ENCODE data around the gene PIK3C3. TPM values are rescaled to one million over a fixed set of nuclear protein-coding genes. Genes with fewer than 3 reads are reported as not detected.

PIK3C3 gene
- total and polyA plus RNA-seq, 2 of the 8 experiments (the other 6 are each of a cell fraction or from before 2014, with no cell fraction given) = 15.3 to 47.4 TPM

- ChIA-PET POLR2A (ENCODE audit: partially characterized antibody) (no interaction called here), CTCF (ENCODE audit: partially characterized antibody) (interaction anchor here (0.9 to 1.2 kb wide), 4 partner anchors 10 to 1176 kb away, joined by 3 to 4 read pairs (median 3); partner anchors contain the start of gene SYT4)
- Histone ChIP-seq H3K23me2 (ENCODE audit: low read depth, low read length) (no peaks in the 10 kb centered on the region), H4K91ac (replicated peaks; ENCODE audit: insufficient read length, low read length) (no peak overlapping the region), H3K9ac (replicated peaks in 1 of 4; ENCODE audit: extremely low read depth in 1 of 4, low read depth in 3 of 4, low read length in 3 of 4) (no peak overlapping the region), H2AFZ (ENCODE audit: low read length) (no peak overlapping the region), H3K56ac (replicated peaks; ENCODE audit: insufficient read length, low read depth, low read length) (no peak overlapping the region), H2BK5ac (ENCODE audit: low read depth, low read length) (no peak overlapping the region), H3K79me1 (ENCODE audit: low read depth, low read length) (no peaks in the 10 kb centered on the region), H2BK20ac (ENCODE audit: low read length) (no peak overlapping the region), H3K4ac (replicated peaks; ENCODE audit: insufficient read length, low read depth, low read length) (no peak overlapping the region), H4K5ac (ENCODE audit: insufficient read length, low read depth, low read length) (no peak overlapping the region), H3K14ac (ENCODE audit: insufficient read length) (no peak overlapping the region), H2AK5ac (ENCODE audit: low read depth, low read length) (no peak overlapping the region), H3K27ac (ENCODE audit: low read depth, low read length) (no peak overlapping the region), H3K36me3 (ENCODE audit: control insufficient read depth in 2 of 4, insufficient read depth in 4 of 4, low read length in 3 of 4) (no peaks in the 10 kb centered on the region), H3K9me3 (ENCODE audit: insufficient read depth in 2 of 2, low read depth in 1 of 2, low read length in 1 of 2) (no peaks in the 10 kb centered on the region), H4K20me1 (replicated peaks in 1 of 2; ENCODE audit: control insufficient read depth in 1 of 2, insufficient read depth in 2 of 2, low read length in 2 of 2) (no peaks in the 10 kb centered on the region), H4K8ac (ENCODE audit: extremely low read depth, insufficient read depth, low read length) (no peak overlapping the region), H3K4me3 (ENCODE audit: extremely low read depth in 1 of 4, insufficient read depth in 2 of 4, low read depth in 3 of 4, low read length in 4 of 4) (no peak overlapping the region), H3K23ac (ENCODE audit: insufficient read length) (no peak overlapping the region), H3K4me2 (ENCODE audit: insufficient read depth in 1 of 2, low read depth in 2 of 2, low read length in 2 of 2) (no peak overlapping the region), H3K27me3 (replicated peaks in 1 of 4; ENCODE audit: control insufficient read depth in 3 of 4, extremely low read depth in 1 of 4, insufficient read depth in 3 of 4, low read length in 3 of 4) (no peaks in the 10 kb centered on the region), H2BK15ac (ENCODE audit: low read length) (no peak overlapping the region), H3K18ac (ENCODE audit: extremely low read depth, low read length) (no peak overlapping the region), H2BK120ac (replicated peaks; ENCODE audit: low read depth, low read length) (no peak overlapping the region), H3K4me1 (replicated peaks in 1 of 4; ENCODE audit: control insufficient read depth in 3 of 4, insufficient read depth in 4 of 4, low read length in 3 of 4) (no peaks in the 10 kb centered on the region), H3K79me2 (ENCODE audit: control insufficient read depth in 1 of 2, insufficient read depth in 2 of 2, low read length in 2 of 2) (no peaks in the 10 kb centered on the region), H2BK12ac (ENCODE audit: low read depth, low read length) (no peak overlapping the region)
- WGBS, 2 experiments (ENCODE audit: extremely low coverage in 1 of 2, insufficient coverage in 1 of 2, insufficient read length in 1 of 2, insufficient replicate concordance in 2 of 2, low coverage in 1 of 2, low lambda C conversion rate in 2 of 2, missing lambda C conversion rate in 1 of 2) = 100% methylated on average over 2 of the region's 2 CpGs; no CpG with 5 or more reads in 1 of the 2 experiments
- DNase-seq (ENCODE audit: low read depth in 1 of 2, low spot score in 2 of 2) (no peak), FAIRE-seq (no peak)
- TF ChIP-seq USF2 (IDR thresholded peaks at IDR 0.05; ENCODE audit: low read length) (no peak), TAF1 (IDR thresholded peaks at IDR 0.05; ENCODE audit: low read depth, low read length) (no peak), FOSL1 (IDR thresholded peaks at IDR 0.05; ENCODE audit: insufficient read depth, low read depth, low read length) (no peak), TCF12 (IDR thresholded peaks at IDR 0.05; ENCODE audit: low read depth, low read length) (no peak), ATF3 (IDR thresholded peaks at IDR 0.05; ENCODE audit: insufficient read depth, low read depth, low read length) (no peak), POLR2AphosphoS5 (IDR thresholded peaks at IDR 0.05; ENCODE audit: low read depth, low read length) (no peak), EZH2 (IDR thresholded peaks at IDR 0.05; ENCODE audit: low read depth, low read length, severe bottlenecking) (no peak), BACH1 (IDR thresholded peaks at IDR 0.05; ENCODE audit: low read length) (no peak), MAX (IDR thresholded peaks at IDR 0.05) (no peak), MAFK (IDR thresholded peaks at IDR 0.05; ENCODE audit: low read depth, low read length) (no peak)
These were observed 145.9 kb downstream of the PIK3C3 start for GRCh38 chr18:42100911-42101310.
